Cardiac septum (tissue), 1 donor: ENCODE measurements around the gene PPARA. TPM values are rescaled to one million over a fixed set of nuclear protein-coding genes. Genes with fewer than 3 reads are reported as not detected.
A peak's percentile ranks its signal among the peaks of the same experiment; 100 is the strongest.

Experiments
- DNase-seq: peaks from one replicate; pipeline ENCODE4 v3.0.0-alpha.2; 2020; ENCODE audit warnings: low spot score
- intact Hi-C: fragments of 100-400 bp; cut with DNase I; formaldehyde crosslinking; loops from one replicate; pipeline ENCODE4 v1.14.0; 2022
- total RNA-seq: library from RNA; stranded (reverse); fragmentation: NEBNext Ultra II Directional; extraction: Animal tissue kit (Norgen Biotek cat#: 25700); gene quantifications from one replicate; pipeline ENCODE4 v1.2.1, GENCODE V29; 2021
- donor health status: DM: no; HTN: no; CAD: no.

PPARA gene
- total RNA-seq, 1 donor from 2014 or later = 78.8 TPM

DNA sequence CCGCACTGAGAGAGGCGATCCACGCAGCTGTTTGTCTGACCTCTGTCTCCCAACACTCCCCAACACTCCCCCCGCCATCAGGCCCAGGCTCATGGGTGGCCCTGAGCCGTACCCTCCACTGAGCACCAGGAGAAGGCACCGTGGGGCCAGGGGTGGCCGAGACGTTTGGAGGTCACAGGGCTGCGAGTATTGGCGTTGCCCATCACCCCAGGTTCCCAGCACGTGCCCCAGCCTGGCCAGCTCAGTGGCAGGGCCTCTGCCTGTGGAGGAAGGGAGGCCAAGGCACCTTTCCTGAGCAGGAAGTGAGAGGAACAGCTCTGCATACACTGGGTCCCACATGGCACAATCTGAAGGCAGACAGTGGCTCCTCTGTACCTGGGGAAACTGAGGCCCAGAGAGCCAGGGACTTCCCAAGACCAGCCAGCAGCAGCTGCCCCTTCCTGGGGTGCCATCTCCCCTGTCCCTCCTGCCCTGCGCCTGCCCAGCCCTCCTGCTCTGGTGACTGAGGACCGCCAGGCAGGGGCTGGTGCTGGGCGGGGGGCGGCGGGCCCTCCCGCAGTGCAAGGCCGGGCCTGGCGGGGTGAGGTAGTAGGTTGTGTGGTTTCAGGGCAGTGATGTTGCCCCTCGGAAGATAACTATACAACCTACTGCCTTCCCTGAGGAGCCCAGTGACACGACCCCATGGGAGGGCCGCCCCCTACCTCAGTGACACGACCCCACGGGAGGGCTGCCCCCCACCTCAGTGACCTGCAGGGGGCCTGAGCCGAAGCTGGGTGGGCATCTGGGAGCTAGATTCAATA is 37.0 kb upstream of the PPARA start:
- no peak for DNase-seq
- intact Hi-C loops = no loop called here

DNA sequence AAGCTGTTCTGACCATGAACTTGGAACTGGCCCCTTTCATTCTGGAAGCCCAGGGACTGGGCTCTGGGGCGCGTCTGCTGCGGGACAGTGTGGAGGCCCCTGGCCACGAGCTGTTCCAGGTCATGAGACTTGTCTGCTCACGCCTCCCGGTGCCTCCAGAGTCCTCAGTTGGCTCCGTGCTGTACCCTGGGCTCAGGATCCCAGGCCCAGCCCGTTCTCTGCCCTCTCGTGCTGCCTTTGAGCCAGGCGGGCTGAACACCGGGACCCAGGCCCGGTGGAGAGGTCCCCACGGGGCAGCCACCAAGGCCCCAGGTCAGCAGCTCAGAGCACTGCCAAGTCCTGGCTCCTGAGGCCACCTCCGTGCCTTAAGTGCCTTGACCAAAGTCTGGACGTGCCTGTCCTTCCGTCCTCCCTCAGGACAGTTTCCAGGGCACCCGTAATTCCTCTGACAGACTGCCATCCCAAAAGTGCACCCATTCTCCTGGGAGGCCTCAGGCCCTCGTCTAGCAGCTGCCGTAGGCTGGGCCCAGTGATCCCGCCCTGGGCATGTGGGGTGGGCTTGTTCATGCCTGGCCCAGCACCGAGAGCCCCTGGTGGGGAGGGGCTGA is 36.3 kb upstream of the PPARA start:
- intact Hi-C loops = no loop called here
- DNase-seq = no peak

DNA sequence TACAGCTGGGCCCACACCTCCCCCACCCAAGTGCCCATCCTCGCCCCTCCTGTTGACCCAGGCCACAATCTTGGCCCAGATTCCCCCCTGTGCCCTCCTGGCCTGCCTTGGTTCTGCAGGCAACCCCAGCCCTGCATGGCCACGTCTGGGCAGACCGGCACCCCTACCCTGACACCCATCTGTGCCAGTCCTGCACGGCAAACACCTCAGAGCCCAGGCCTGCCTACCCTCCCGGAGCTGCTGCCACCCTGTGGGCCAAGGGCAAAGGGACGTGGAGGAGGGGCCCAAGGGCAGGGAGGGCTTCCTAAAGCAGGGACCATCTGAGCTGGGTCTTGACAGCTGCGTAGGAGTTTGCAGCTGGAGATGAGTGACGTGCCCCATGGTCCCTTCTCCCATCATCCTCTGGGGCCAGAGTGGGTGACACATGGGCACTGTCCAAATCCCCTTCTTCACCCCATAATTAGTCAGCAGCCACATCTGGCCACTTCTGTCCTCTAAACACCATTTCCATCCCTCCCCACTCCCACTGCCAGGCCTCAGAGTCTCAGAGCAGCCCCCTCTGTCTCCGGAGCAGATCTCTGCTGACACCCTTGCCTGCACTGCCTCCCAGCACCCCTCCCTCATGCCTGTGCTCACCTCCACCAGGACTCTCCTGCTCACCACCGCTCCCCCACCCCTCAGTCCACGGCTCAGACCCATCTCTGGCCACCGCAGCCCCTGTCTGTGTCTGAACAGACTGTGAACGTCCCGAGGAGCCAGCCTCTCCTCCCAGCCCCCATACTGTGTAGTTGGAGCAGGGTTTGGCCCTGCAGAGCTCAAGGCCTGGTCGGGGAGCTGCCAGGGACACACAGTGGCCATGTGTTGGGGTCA is 35.6 kb upstream of the PPARA start:
- intact Hi-C loops = no loop called here
- no peak for DNase-seq

DNA sequence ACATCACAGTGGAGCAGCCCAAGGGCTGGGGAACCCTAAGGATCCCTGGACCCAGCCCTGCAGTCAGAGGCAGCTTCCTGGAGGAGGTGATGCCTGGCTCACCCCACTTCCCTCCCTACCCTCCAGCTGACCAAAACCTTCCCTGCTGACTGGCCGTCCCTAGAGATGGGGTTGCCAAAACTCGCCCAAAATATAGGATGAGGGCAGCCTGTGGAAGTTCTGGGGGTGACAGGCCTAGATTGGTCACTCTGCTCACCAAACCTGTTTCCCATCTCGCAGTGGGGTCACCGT is 35.0 kb upstream of the PPARA start:
- no peak for DNase-seq
- intact Hi-C loops = no loop called here

DNA sequence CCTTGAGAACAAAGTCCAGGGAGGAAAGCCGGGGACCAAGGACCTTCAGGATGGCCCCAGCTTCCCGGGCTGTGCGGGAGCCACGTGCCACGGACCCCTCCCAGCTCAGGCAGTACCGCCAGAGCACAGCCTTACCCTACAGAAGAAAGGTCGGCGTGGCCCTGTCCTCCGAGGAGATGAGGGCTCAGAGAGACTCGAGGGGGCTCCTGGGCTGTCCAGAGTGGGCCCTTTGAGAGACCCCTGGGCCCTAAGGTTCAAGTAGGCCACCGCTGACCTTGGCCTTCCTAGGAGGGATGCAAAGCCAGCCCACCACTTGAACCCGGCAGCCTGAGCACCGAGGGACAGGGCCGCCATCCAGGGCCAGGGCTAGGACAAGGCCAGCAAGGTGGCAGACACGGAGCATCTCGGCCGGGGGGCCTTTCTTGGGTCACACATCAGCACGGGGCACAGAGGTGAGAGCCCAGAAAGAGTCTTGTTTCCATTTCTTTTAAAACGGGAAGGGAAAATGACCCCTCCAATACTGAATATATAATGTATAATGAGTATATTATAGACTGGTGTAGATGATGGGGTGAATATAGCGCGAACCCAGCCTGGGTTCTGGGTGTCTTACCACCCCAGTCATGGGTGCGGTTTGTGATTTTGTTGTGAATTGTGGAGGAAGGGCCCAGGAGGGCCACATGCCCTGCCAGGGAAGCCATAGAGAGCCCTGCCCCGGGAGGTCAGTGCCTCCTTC is 34.4 kb upstream of the PPARA start:
- intact Hi-C loops = loop anchor here (1.0 to 2.0 kb wide), 2 partner anchors 109 to 121 kb away; no protein-coding TSS in a partner anchor
- DNase-seq = no peak

DNA sequence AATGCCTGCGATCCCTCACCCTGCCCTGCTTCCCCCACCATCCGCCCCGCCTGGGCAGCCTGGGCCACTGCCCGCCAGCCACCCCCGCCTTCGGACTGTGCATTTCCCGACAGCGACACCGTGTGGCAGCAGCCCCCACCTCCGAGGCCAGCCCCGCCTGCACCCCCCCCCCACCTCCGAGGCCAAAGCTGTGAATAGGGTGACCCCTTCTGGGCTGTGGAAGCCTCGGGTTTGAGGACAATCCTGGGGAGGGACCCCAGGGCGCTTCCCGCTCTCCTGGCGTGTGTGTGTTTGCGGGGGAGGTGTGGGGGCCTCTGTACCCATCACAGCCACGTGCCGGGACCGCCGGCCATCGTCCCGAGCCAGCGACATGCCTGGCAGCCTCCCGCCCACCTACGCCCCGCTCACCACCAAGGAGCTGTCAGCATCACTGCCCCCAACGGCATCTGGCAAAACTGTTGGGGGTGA is 33.8 kb upstream of the PPARA start:
- intact Hi-C loops = loop anchor here (1.0 to 2.0 kb wide), 2 partner anchors 110 to 121 kb away; no protein-coding TSS in a partner anchor

DNA sequence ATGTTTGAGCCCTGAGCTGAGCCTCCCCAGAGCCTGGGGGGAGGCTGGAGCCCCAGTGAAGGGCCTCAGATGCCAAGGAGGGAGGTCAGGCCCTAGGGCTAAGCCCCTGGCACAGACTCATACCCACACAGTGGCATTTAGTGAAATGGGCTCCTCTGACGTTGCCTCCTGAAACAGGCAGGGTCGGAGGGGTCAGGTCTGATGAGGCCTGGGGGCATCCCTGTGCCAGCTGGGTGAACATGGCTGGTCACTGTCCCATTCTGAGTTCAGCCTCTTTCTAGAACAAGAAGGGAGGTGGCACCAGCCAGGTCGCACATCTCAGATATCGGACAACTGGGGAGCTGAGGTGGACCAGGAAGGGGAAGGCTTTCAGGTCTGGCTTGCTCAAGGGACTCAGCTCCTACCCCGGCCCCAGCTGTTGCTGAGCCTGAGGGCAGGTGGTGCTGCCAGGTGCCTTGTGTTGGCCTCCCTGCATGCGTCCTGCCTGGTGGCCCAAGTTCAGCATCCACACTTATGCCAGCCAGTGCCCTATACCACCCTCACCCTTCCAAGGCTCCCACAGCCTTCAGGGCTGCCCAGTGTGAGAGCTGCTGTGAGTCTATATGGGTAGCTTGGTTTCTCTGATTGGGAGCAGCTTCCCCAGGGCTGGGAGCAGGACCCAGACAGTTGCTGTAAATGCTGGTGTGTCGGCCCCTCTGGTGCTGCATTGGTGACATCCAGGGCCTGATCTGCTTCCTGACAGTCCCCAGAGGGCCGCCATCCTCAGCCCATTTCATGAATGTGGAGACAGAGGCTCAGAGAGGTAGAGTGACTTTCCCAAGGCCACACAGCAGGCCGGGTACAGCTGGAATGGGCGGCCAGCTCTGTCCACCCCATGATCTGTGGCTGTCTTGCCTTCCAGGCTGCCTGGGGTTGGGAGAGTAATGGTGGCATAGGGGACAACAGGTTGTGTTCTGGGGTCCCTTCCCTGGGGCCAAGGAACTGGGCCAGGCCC is 32.8 kb upstream of the PPARA start:
- intact Hi-C loops = loop anchor here (2.0 kb wide), 1 partner anchor 111 kb away; no protein-coding TSS in a partner anchor
- DNase-seq = no peak

More for the DNA sequence above, 33.8 kb upstream of the PPARA start:
- DNase-seq = peak; percentile 96

DNA sequence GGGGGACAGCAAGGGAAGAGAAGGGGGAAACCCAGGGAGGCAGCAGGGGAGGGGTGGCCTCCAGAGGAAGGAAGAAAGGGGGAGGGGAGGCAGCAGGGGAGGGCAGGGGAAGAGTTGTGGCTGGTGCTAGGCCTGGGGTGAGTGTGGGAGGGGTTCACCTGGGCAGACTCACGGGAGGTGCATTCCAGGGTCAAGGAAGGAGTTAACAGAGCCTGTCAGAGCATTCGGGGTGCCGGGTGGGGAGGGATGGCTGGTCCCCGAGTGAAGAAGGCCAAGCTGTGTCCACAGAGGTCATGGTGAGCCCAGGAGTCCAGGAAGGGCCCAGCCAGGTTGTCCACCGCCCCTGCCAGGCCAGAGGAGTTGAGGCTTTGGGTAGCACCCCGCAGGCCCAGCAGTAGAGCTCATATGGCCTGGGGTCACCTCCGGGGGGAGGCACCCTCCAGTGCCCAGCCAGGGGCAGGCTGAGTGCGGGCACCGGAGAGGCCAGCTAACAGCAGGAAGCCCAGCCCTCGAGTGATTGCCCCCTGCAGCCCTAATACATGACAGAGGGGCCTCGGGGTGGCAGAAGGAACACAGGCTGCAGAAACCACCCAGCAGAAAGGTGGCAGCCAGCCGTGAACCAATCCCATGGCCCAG is 31.1 kb upstream of the PPARA start:
- intact Hi-C loops = no loop called here
- DNase-seq = no peak

DNA sequence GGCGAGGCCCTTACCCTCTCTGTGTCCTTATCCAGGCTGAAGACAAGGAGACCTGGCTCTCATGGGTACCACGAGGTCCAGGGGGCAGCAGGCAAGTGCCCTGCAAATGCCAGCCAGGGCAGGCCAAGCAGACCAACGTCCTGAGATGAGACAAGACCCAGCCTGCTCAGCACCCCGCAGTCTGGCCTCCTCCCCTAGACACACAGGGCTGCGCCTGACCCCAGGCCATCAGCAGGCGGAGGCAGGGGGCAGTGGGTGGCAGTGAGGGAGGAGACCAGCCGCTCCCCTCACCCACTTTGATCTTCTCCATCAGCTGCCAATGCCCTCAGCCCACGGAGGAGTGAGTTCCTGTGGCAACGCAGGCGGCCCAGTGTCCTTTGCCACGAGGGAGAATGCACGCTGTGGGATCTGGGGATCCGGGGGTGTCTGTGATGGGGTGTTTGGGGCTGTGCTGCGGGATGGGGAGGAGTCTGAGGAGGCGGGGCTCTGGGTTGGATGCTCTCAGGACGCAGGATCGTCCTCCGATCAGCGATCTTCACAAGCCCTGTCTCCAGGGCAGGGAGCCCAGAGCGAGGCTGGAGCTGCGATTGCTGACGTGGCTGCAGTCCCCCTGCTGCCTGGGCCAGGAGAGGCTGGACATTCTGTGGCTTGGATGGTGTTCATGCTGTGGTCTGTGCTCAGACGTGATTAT is 30.5 kb upstream of the PPARA start:
- no peak for DNase-seq

DNA sequence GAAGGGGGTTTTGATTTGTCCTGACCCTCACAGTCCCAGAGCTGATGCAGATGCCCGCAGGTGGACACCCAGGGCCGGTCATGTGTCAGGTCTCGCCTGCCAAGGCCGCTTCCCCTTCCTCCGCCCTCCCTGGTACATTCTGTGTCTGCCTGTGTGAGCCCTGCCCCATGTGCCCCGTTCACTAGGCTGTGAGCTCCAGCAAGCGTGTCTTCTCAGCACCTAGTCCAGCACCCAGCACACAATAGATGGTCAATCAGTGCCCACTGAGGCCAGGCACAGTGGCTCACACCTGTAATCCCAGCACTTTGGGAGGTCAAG is 29.9 kb upstream of the PPARA start:
- DNase-seq = no peak
- intact Hi-C loops = loop anchor here (5.0 to 10.0 kb wide), 3 partner anchors 134 to 424 kb away; partner anchors contain the start of genes CDPF1 and GTSE1

More for the DNA sequence above, 30.5 kb upstream of the PPARA start:
- intact Hi-C loops = loop anchor here (5.0 to 10.0 kb wide), 3 partner anchors 135 to 425 kb away; partner anchors contain the start of genes CDPF1 and GTSE1

DNA sequence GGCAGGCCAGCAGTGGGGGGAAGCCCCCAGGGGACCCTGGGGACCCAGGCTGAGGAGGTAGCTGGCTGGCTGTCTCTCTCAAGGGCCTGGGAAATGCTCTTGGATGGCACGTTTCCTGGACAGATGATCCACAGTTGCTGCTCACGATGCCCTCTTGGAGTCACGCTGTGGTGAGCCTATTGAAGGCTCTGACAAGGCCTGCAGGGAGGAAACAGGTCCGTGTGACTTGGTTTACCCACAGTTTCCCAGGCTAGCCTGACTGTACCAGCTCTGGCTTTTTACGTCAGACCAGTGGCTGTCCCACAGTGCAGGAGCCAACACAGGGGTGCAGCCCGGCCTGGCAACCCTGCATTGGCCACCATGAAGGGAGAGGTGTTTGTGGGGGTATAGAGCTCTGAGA is 29.2 kb upstream of the PPARA start:
- no peak for DNase-seq
- intact Hi-C loops = loop anchor here (5.0 to 10.0 kb wide), 3 partner anchors 134 to 424 kb away; partner anchors contain the start of genes CDPF1 and GTSE1

DNA sequence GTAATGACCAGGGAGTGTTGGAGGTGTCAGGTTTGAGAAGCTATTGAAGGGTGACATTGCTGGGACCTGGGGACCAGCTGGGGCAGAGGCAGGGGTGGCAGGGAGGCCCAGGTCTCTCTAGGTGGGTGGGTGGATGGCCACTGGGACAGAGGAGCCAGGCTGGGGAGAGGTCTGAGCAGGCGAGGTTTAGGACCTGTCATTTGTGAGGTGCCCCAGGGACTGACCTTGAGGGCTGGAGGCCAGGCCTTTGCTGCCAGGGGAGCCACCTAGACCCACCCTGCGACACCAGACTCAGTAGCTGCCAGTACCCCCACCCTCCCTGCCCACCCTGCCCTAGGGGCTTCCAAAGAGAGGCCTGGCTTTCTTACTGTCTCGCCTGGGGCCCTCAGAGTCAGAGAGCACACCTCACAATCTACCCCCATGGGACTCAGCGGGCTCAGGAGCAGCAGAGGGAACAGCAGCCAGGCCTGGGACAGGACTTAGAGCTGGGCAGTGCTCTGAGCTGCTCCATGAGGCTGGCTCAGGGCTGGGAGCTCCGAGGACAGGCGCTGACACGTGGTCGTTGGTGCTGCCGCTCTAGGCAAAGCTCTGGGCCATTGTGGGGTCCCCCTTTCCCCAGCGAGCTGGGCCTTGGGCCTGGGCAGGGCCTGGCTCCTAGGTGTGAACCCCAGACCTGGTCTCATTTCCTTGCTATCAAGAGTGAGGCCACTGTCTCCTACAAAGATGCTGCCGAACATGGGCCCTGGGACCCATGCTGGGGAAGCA is 28.6 kb upstream of the PPARA start:
- DNase-seq = no peak
- intact Hi-C loops = loop anchor here (1.0 to 10.0 kb wide), 4 partner anchors 133 to 423 kb away; partner anchors contain the start of genes CDPF1 and GTSE1

DNA sequence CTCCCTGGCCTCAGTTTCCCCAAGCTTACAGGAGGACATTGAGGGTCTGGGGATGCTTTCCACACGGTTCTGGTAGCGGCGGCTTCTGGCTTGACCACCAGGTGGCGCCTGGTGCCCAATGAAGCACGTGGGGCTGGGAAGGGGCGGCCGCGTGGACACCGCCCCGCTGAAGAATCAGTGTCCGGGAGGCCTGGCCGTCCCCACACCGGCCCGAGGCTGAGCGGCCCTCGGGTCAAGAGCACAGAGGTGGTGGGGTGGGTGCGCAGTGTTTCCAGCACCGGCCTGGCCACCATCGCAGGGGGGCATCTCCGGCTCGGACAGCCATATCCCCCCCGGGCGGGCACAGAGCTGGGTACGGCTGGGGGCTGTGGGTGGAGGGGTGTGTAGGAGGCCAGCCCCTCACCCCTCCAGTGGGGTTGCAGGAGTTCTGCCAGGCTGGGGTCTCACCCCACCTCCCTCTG is 27.8 kb upstream of the PPARA start:
- intact Hi-C loops = loop anchor here (1.0 to 10.0 kb wide), 4 partner anchors 132 to 422 kb away; partner anchors contain the start of genes CDPF1 and GTSE1
- DNase-seq = peak; percentile 88

DNA sequence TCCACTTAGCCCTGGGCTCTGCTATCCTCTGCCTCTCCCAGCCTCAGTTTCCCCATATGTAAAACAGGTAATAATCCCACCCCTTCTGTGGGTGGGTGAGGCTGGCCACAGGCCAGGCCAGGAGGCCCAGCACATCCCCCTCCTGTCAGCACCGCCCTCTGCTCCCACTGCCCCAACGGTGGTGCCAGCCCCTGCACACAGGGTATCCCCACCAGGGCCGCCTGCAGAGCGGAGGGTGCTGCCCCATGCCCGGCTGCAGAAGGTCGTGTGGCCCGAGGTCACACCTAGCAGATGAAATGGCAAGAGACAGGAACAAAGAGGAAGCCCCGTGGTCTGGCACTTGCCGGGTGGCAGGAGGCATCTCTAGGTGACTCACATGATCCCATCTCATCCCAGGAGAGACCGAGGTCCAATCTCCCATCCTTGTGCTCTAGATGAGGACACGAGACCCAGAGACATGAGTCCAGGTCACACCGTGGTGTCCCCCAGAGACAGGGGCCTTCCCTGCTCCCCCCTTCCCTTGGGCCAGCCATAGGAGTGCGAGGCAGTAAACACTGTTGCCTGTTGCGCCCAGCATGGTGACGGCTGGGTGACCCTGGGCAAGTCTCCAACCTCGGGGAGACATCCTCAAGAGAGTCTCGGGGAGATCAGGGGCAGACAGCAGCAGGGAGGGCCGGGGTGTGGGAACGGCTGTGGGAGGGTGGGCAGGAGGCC is 27.2 kb upstream of the PPARA start:
- intact Hi-C loops = loop anchor here (1.0 to 10.0 kb wide), 4 partner anchors 132 to 422 kb away; partner anchors contain the start of genes CDPF1 and GTSE1
- DNase-seq = no peak

DNA sequence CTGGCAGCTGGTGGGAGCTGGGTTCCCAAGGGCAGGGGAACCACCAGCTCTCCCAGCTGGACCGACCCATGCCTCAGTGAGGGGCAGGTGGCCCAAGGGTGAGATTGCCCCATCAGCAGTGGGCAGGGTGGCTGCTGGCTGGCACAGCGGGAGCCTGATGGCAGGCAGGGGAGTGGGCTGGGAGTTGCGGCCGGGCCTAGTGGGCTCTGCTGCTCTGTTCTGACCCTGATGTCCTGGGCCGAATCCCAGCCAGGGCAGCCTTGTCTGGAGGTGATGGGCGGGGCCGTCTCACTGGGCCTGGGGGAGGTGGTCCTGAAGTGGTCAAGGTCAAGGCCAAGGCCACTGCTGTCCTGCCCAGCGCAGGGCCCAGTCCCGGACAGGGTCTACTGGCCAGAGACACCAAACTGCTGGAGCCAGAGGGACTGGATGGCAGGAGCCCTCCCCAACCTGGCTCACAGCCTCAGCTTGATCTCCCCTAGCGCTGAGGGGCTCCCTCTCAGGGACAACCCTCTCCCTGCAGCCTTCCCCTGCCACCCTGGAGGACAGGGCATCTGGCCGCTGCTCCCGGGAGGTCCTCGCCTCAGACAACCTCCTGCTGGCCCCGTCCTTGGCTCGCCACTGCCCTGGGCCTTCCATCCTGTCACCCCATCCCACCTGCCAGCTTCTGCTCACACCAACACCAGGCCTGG is 26.5 kb upstream of the PPARA start:
- intact Hi-C loops = loop anchor here (5.0 to 10.0 kb wide), 3 partner anchors 131 to 421 kb away; partner anchors contain the start of genes CDPF1 and GTSE1
- DNase-seq = no peak
